GM23338 (cell line): Measurements from ENCODE around the gene NANP. TPM values are rescaled to one million over a fixed set of nuclear protein-coding genes. Genes with fewer than 3 reads are reported as not detected.
A peak's percentile ranks its signal among the peaks of the same experiment; 100 is the strongest.

ENCODE experiments used
- ATAC-seq: fragments of 200-7000 bp; cut with Tn5 transposase; 3 replicates; pipeline ENCODE4 v1.9.1; 2020
- DNase-seq: peaks from one replicate; pipeline ENCODE4 v3.0.0-alpha.2; 2015; ENCODE audit warnings: low spot score
- H2AFZ ChIP-seq: fragments of 200-600 bp; sonication (generic); 2 replicates; pipeline ENCODE4 v1.8.0; 2016; ENCODE audit warnings: antibody characterized with exemption, mild to moderate bottlenecking, moderate library complexity
- H3F3A ChIP-seq: fragments of 200-600 bp; sonication (generic); replicated peaks from 2 replicates; pipeline ENCODE4 v1.8.0; 2017; ENCODE audit warnings: antibody characterized with exemption, mixed run types, low read depth
- H3K27ac ChIP-seq: fragments of 200-600 bp; sonication (generic); 2 replicates; pipeline ENCODE4 v1.6.1; 2016; ENCODE audit warnings: low read depth
- H3K27me3 ChIP-seq: fragments of 200-600 bp; sonication (generic); 2 replicates; pipeline ENCODE4 v1.8.0; 2016; ENCODE audit warnings: mild to moderate bottlenecking, mixed run types, moderate library complexity; ENCODE audit not compliant: insufficient read depth
- H3K36me3 ChIP-seq: fragments of 200-600 bp; sonication (generic); 2 replicates; pipeline ENCODE4 v1.8.0; 2016; ENCODE audit warnings: mild to moderate bottlenecking; ENCODE audit not compliant: insufficient read depth
- H3K4me1 ChIP-seq: fragments of 200-600 bp; sonication (generic); 2 replicates; pipeline ENCODE4 v1.8.0; 2016; ENCODE audit warnings: mild to moderate bottlenecking, moderate library complexity; ENCODE audit not compliant: insufficient read depth
- H3K4me2 ChIP-seq: fragments of 200-600 bp; sonication (generic); 2 replicates; pipeline ENCODE4 v1.7.1; 2017; ENCODE audit warnings: mixed run types
- H3K4me3 ChIP-seq: fragments of 200-600 bp; sonication (generic); 2 replicates; pipeline ENCODE4 v1.6.1; 2016; ENCODE audit warnings: mixed run types
- H3K79me2 ChIP-seq: fragments of 200-600 bp; sonication (generic); replicated peaks from 2 replicates; pipeline ENCODE4 v1.8.0; 2017; ENCODE audit warnings: mild to moderate bottlenecking; ENCODE audit not compliant: insufficient read depth
- H3K9me2 ChIP-seq: fragments of 200-600 bp; sonication (generic); 2 replicates; pipeline ENCODE4 v1.8.0; 2017; ENCODE audit not compliant: insufficient read depth
- H4K20me1 ChIP-seq: fragments of 200-600 bp; sonication (generic); replicated peaks from 2 replicates; pipeline ENCODE4 v1.8.0; 2017; ENCODE audit warnings: mild to moderate bottlenecking; ENCODE audit not compliant: insufficient read depth
- H3K27ac Mint-ChIP-seq: 2 replicates; pipeline ENCODE4 v1.8.0; 2020; ENCODE audit warnings: inconsistent platforms, mild to moderate bottlenecking, moderate library complexity, mixed read lengths
- H3K27me3 Mint-ChIP-seq: 3 replicates; pipeline ENCODE4 v1.8.0; 2022; ENCODE audit warnings: low read depth, mild to moderate bottlenecking, moderate library complexity, mixed read lengths, inconsistent platforms; ENCODE audit not compliant: insufficient read depth, poor library complexity
- H3K36me3 Mint-ChIP-seq: 3 replicates; pipeline ENCODE4 v1.8.0; 2021; ENCODE audit warnings: low read depth, mild to moderate bottlenecking, inconsistent platforms, moderate library complexity, mixed read lengths
- H3K4me1 Mint-ChIP-seq: 3 replicates; pipeline ENCODE4 v1.8.0; 2020; ENCODE audit warnings: mild to moderate bottlenecking, inconsistent platforms, mixed read lengths
- H3K4me3 Mint-ChIP-seq: 3 replicates; pipeline ENCODE4 v1.8.0; 2021; ENCODE audit warnings: moderate library complexity, mild to moderate bottlenecking, inconsistent platforms, mixed read lengths
- H3K9me3 Mint-ChIP-seq: 3 replicates; pipeline ENCODE4 v1.8.0; 2020; ENCODE audit warnings: moderate library complexity, mild to moderate bottlenecking, inconsistent platforms, mixed read lengths
- CREB1 ChIP-seq: fragments of 250-450 bp; sonication (Bioruptor Pico); IDR thresholded peaks from 2 replicates; pipeline ENCODE4 v1.5.0; 2020; ENCODE audit warnings: low read depth, mild to moderate bottlenecking, moderate library complexity
- EZH2 ChIP-seq: fragments of 200-600 bp; sonication (generic); IDR thresholded peaks from one replicate; pipeline ENCODE4 v1.8.0; 2017; ENCODE audit warnings: antibody characterized with exemption, mild to moderate bottlenecking, low read depth; ENCODE audit not compliant: unreplicated experiment
- NANOG ChIP-seq: IDR thresholded peaks from 2 replicates; pipeline ENCODE4 v1.6.1; 2016; ENCODE audit warnings: antibody characterized with exemption, borderline replicate concordance
- POLR2AphosphoS5 ChIP-seq: IDR thresholded peaks from 2 replicates; pipeline ENCODE4 v1.6.1; 2016; ENCODE audit warnings: antibody characterized with exemption, low read depth
- ZNF331 ChIP-seq: fragments of 250-450 bp; sonication (Bioruptor Pico); IDR thresholded peaks from 2 replicates; pipeline ENCODE4 v1.5.0; 2020; ENCODE audit warnings: low read depth, mild to moderate bottlenecking, moderate library complexity
- long read RNA-seq: library from polyadenylated mRNA; unstranded; transcript quantifications from one replicate; pipeline ENCODE4 v2.0.0, GENCODE V29; 2020; ENCODE audit not compliant: unreplicated experiment
- polyA plus RNA-seq: library from polyadenylated mRNA; unstranded; fragments of >200 nt; fragmentation: Nextera tagmentation; extraction: Ambion mirVana; gene quantifications from 2 replicates; pipeline ENCODE4 v1.2.1, GENCODE V29; 2016
- total RNA-seq: library from RNA; depleted of rRNA; stranded (reverse); fragments of >200 nt; shearing (Covaris generic); gene quantifications from 2 replicates; pipeline ENCODE4 v1.2.3, GENCODE V29; 2014; rRNA removed
- TF ChIP-seq, protein P1 (sequence below): IDR thresholded peaks from 2 replicates; pipeline ENCODE4 v1.6.1; 2016; ENCODE audit warnings: antibody characterized with exemption
- TF ChIP-seq, protein P2 (sequence below): fragments of 250-450 bp; sonication (Bioruptor Pico); IDR thresholded peaks from 2 replicates; pipeline ENCODE4 v1.5.0; 2020; ENCODE audit warnings: mild to moderate bottlenecking, moderate library complexity
- TF ChIP-seq, protein P3 (sequence below), 2 experiments: fragments of 200-600 bp in 1 of 2; sonication (generic) in 1 of 2; conservative IDR thresholded peaks; 2 replicates each; pipeline versions ENCODE4 v1.5.1 to v1.6.1; 2016 to 2017; ENCODE audit warnings: antibody characterized with exemption in 2 of 2, low read depth in 2 of 2, mild to moderate bottlenecking in 2 of 2, moderate library complexity in 1 of 2

NANP gene, protein sequence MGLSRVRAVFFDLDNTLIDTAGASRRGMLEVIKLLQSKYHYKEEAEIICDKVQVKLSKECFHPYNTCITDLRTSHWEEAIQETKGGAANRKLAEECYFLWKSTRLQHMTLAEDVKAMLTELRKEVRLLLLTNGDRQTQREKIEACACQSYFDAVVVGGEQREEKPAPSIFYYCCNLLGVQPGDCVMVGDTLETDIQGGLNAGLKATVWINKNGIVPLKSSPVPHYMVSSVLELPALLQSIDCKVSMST
- 5.8 and 7.6 TPM in 2 replicates for total RNA-seq
- polyA plus RNA-seq: 3.2 and 3.9 TPM in 2 replicates
- long read RNA-seq, partial matches to known transcripts: 0 of 3 reads
- long read RNA-seq, other reads (novel, unspliced or antisense): 1 of 3 reads

DNA sequence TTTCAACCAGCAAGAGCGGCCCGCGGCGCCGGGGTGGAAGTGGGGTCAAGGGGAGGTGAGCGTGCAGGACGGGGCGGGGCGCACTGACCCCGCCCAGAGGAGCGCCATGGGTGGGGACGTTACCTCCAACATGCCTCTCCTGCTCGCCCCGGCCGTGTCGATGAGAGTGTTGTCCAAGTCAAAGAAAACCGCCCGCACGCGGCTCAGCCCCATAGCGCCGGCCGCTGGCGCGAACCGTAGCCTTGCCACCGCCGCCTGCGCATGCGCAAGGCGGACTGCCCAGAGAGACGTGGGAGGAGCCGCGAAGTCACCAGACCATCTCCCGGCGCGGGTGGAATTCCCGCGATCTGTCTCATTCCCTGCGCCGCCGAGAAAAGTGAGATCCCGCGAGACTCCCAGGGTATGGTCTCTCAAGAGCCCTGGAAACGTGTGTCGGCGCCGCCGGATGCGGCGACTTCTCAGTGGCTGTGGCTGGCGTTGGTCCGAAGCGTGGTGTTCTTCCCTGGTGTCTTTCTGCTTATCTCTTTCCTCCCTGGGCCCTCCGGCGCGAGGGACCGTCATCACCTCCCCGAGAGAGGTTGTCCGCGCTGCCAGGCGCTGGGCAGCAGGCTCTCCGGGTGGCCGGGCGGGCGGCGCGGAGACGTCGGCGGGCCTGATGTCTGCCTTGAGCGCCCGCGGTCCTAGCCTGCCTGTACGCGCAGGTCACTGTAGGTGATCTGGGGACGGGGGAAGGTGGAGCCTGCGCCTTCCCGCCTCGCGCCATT, at the start of gene NANP:
Gene NANP, minus strand, starts transcription at position 279 of the 764 bp plus-strand sequence. Its CDS starts 66 bp downstream, at position 213.
- H3K4me3 Mint-ChIP-seq: peak within 1 kb of the TSS; percentile 81
- Histone ChIP-seq H3K27me3 (peaks cover 27% of the 10 kb centered on the region), H3K4me1 (peaks cover 31% of the 10 kb centered on the region), H3K4me3 (peak within 1 kb of the TSS; percentile 81), H3K27ac (peak within 1 kb of the TSS; percentile 87; the same call in 1 of the 2 replicates), H3K79me2 (peaks cover 37% of the 10 kb centered on the region), H3F3A (peaks cover 2% of the 10 kb centered on the region; the same call in 1 of the 2 replicates), H2AFZ (peak within 1 kb of the TSS; percentile 99), H3K9me2 (no peaks in the 10 kb centered on the region), H3K4me2 (peak within 1 kb of the TSS; percentile 95), H4K20me1 (no peaks in the 10 kb centered on the region; the same call in 1 of the 2 replicates), H3K36me3 (no peaks in the 10 kb centered on the region)
- DNase-seq: peak; percentile 95
- peak within 1 kb of the TSS; percentile 88 for H3K27ac Mint-ChIP-seq
- H3K36me3 Mint-ChIP-seq: peaks cover 20% of the 10 kb centered on the region
- H3K9me3 Mint-ChIP-seq: peaks cover 15% of the 10 kb centered on the region
- H3K4me1 Mint-ChIP-seq: peaks cover 39% of the 10 kb centered on the region
- ATAC-seq: peak; percentile 80
- TF ChIP-seq EZH2: no peak
- no peak for TF ChIP-seq NANOG
- TF ChIP-seq, protein P1, sequence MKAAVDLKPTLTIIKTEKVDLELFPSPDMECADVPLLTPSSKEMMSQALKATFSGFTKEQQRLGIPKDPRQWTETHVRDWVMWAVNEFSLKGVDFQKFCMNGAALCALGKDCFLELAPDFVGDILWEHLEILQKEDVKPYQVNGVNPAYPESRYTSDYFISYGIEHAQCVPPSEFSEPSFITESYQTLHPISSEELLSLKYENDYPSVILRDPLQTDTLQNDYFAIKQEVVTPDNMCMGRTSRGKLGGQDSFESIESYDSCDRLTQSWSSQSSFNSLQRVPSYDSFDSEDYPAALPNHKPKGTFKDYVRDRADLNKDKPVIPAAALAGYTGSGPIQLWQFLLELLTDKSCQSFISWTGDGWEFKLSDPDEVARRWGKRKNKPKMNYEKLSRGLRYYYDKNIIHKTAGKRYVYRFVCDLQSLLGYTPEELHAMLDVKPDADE: no peak
- TF ChIP-seq POLR2AphosphoS5: peak; percentile 51
- peaks cover 18% of the 10 kb centered on the region for H3K27me3 Mint-ChIP-seq

DNA sequence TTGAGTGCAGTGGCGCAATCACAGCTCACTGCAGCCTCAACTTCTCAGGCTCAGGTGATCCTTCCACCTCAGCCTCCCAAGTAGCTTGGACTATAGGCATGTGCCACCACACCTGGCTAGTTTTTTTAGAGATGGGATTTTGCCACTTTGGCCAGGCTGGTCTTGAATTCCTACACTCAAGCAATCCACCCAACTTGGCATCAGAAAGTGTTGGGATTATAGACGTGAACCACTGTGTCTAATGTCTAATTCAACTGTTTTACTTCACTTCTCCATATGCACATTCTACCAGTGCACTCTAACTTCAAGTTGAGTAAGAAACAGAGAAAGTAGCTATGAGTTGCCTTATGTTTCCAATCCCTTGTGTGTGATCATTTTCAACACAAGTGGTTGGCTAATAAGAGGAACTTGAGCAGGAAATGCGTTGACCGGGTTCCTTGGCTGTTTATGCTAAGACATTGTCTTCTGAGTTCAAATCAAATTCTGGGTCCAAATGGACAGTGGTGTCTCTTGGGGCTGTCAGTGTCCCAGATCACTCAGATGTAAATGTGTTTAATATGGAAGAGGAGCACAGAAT, 48.9 kb upstream of the NANP start:
- Mint-ChIP-seq H3K36me3 (peaks cover 37% of the 10 kb centered on the region), H3K27ac (no peak overlapping the region)
- H3K36me3 ChIP-seq: peaks cover 15% of the 10 kb centered on the region
- TF ChIP-seq ZNF331 (CRISPR knock-in tag) (no peak), CREB1 (CRISPR knock-in tag) (no peak), POLR2AphosphoS5 (no peak)
- TF ChIP-seq, protein P2, sequence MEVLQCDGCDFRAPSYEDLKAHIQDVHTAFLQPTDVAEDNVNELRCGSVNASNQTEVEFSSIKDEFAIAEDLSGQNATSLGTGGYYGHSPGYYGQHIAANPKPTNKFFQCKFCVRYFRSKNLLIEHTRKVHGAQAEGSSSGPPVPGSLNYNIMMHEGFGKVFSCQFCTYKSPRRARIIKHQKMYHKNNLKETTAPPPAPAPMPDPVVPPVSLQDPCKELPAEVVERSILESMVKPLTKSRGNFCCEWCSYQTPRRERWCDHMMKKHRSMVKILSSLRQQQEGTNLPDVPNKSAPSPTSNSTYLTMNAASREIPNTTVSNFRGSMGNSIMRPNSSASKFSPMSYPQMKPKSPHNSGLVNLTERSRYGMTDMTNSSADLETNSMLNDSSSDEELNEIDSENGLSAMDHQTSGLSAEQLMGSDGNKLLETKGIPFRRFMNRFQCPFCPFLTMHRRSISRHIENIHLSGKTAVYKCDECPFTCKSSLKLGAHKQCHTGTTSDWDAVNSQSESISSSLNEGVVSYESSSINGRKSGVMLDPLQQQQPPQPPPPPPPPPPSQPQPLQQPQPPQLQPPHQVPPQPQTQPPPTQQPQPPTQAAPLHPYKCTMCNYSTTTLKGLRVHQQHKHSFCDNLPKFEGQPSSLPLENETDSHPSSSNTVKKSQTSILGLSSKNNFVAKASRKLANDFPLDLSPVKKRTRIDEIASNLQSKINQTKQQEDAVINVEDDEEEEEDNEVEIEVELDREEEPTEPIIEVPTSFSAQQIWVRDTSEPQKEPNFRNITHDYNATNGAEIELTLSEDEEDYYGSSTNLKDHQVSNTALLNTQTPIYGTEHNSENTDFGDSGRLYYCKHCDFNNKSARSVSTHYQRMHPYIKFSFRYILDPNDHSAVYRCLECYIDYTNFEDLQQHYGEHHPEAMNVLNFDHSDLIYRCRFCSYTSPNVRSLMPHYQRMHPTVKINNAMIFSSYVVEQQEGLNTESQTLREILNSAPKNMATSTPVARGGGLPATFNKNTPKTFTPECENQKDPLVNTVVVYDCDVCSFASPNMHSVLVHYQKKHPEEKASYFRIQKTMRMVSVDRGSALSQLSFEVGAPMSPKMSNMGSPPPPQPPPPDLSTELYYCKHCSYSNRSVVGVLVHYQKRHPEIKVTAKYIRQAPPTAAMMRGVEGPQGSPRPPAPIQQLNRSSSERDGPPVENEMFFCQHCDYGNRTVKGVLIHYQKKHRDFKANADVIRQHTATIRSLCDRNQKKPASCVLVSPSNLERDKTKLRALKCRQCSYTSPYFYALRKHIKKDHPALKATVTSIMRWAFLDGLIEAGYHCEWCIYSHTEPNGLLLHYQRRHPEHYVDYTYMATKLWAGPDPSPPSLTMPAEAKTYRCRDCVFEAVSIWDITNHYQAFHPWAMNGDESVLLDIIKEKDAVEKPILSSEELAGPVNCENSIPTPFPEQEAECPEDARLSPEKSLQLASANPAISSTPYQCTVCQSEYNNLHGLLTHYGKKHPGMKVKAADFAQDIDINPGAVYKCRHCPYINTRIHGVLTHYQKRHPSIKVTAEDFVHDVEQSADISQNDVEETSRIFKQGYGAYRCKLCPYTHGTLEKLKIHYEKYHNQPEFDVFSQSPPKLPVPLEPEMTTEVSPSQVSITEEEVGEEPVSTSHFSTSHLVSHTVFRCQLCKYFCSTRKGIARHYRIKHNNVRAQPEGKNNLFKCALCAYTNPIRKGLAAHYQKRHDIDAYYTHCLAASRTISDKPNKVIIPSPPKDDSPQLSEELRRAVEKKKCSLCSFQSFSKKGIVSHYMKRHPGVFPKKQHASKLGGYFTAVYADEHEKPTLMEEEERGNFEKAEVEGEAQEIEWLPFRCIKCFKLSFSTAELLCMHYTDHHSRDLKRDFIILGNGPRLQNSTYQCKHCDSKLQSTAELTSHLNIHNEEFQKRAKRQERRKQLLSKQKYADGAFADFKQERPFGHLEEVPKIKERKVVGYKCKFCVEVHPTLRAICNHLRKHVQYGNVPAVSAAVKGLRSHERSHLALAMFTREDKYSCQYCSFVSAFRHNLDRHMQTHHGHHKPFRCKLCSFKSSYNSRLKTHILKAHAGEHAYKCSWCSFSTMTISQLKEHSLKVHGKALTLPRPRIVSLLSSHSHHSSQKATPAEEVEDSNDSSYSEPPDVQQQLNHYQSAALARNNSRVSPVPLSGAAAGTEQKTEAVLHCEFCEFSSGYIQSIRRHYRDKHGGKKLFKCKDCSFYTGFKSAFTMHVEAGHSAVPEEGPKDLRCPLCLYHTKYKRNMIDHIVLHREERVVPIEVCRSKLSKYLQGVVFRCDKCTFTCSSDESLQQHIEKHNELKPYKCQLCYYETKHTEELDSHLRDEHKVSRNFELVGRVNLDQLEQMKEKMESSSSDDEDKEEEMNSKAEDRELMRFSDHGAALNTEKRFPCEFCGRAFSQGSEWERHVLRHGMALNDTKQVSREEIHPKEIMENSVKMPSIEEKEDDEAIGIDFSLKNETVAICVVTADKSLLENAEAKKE: no peak
- TF ChIP-seq, protein P3, sequence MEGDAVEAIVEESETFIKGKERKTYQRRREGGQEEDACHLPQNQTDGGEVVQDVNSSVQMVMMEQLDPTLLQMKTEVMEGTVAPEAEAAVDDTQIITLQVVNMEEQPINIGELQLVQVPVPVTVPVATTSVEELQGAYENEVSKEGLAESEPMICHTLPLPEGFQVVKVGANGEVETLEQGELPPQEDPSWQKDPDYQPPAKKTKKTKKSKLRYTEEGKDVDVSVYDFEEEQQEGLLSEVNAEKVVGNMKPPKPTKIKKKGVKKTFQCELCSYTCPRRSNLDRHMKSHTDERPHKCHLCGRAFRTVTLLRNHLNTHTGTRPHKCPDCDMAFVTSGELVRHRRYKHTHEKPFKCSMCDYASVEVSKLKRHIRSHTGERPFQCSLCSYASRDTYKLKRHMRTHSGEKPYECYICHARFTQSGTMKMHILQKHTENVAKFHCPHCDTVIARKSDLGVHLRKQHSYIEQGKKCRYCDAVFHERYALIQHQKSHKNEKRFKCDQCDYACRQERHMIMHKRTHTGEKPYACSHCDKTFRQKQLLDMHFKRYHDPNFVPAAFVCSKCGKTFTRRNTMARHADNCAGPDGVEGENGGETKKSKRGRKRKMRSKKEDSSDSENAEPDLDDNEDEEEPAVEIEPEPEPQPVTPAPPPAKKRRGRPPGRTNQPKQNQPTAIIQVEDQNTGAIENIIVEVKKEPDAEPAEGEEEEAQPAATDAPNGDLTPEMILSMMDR (conservative IDR thresholded peaks at IDR 0.05; ENCODE audit: low read depth in 2 of 2): no peak

More for the DNA sequence above, 48.9 kb upstream of the NANP start:
- Histone ChIP-seq H3K27me3 (no peaks in the 10 kb centered on the region), H3K9me2 (no peaks in the 10 kb centered on the region; the same call in 1 of the 2 replicates), H3K4me1 (no peaks in the 10 kb centered on the region), H2AFZ (no peak overlapping the region), H3K4me2 (no peak overlapping the region), H3K4me3 (no peak overlapping the region), H3F3A (no peaks in the 10 kb centered on the region), H3K27ac (no peak overlapping the region), H3K79me2 (no peaks in the 10 kb centered on the region), H4K20me1 (peaks cover 3% of the 10 kb centered on the region; the same call in 1 of the 2 replicates)
- no peaks in the 10 kb centered on the region for H3K9me3 Mint-ChIP-seq
- peaks cover 5% of the 10 kb centered on the region; the same call in 1 of the 3 replicates for H3K4me1 Mint-ChIP-seq
- ATAC-seq (no peak), DNase-seq (no peak)
- no peak overlapping the region for H3K4me3 Mint-ChIP-seq
- H3K27me3 Mint-ChIP-seq: no peaks in the 10 kb centered on the region
